Measurements from ENCODE around the gene NLRC5. TPM values are rescaled to one million over a fixed set of nuclear protein-coding genes. Genes with fewer than 3 reads are reported as not detected.
A peak's percentile ranks its signal among the peaks of the same experiment; 100 is the strongest.
"Not testable (repeated sequence)": the region's sequence is repeated elsewhere in the genome, so short reads cannot be mapped to it uniquely, and the experiment has no call there.

Gene NLRC5
- total RNA-seq, 1 experiment from 2014 or later: 29.4 TPM

DNA sequence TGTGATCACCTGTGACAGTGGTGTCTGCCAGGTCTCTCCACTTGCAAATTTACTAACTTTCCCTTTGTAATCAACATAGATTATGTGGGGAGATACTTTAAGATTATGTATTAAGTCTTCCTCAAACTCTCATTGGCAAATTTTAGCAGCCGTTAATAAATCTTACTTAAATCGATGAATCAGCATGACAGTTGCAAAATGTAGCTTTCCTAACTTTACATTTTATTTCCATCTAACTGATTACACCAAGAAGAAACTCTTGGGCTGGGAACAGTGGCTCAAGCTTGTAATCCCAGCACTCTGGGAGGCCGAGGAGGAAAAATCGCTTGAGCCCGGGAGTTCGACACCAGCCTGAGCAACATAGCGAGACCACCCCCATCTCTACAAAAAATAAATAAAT, 79.7 kb downstream of the NLRC5 start:
- no peaks in the 10 kb centered on the region for H3K9me3 ChIP-seq (replicated peaks)
- H3K4me3 ChIP-seq: no peak overlapping the region
- H3K36me3 ChIP-seq: peaks cover 20% of the 10 kb centered on the region
- no peak overlapping the region for H3K27ac ChIP-seq
- H3K27me3 ChIP-seq (replicated peaks): no peaks in the 10 kb centered on the region
- H3K4me1 ChIP-seq (replicated peaks): no peaks in the 10 kb centered on the region
- DNase-seq (ENCODE audit: low read depth in 1 of 2, low spot score in 2 of 2): no peak

DNA sequence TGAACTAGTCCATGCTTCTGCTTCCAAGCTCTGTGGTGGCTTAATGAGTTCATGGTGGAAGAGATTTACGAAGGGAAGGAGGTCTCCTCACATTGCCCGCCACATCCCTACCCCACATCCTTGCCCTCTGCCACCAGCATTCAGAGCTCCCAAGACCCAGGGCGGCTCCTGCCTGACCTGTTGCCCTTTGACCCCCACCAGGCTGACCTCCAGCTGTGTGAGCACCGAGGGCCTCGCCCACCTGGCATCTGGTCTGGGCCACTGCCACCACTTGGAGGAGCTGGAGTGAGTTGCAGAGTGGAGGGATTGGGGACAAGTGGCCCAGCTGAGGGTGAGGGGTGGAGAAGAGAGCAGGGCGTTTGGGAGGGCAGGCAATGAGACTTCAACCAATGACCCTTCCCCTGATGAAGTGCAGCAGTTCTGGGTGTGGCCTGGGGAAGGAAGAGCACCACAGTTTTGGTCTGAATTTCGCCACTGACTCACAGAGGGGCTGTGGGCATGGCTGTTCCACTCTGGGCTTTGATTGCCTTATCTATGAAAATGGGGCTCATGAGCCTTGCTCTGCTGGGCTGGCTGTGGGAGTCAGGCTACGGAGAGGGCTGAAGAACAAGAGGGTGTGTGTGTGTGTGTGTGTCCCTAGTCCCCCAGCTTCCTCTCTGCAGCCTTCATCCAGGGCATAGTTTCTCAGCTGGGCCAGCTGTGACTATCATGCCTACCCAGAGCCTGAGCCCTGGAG, 80.4 kb downstream of the NLRC5 start:
- Histone ChIP-seq H3K4me3 (no peak overlapping the region), H3K27me3 (replicated peaks) (no peaks in the 10 kb centered on the region), H3K4me1 (replicated peaks) (no peaks in the 10 kb centered on the region), H3K36me3 (peaks cover 26% of the 10 kb centered on the region), H3K9me3 (replicated peaks) (no peaks in the 10 kb centered on the region), H3K27ac (no peak overlapping the region)
- DNase-seq (ENCODE audit: low read depth in 1 of 2, low spot score in 2 of 2): no peak

DNA sequence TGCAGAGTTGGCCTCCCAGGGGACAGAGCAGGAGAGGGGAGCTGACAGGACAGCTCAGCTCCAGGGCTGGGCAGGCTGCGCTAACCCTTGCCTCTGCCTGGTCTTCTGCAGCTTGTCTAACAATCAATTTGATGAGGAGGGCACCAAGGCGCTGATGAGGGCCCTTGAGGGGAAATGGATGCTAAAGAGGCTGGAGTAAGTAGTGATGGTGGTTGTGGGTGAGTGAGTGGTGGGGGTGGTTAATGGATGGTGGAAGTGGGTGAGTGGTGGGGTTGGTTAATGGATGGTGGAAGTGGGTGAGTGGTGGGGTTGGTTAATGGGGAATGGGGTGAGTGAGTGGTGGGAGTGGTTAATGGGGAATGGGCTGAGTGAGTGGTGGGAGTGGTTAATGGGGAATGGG, 81.1 kb downstream of the NLRC5 start:
- Histone ChIP-seq H3K27ac (no peak overlapping the region), H3K36me3 (peaks cover 31% of the 10 kb centered on the region), H3K27me3 (replicated peaks) (no peaks in the 10 kb centered on the region), H3K9me3 (replicated peaks) (no peaks in the 10 kb centered on the region), H3K4me3 (no peak overlapping the region), H3K4me1 (replicated peaks) (peaks cover 5% of the 10 kb centered on the region)
- no peak for DNase-seq (ENCODE audit: low read depth in 1 of 2, low spot score in 2 of 2)

DNA sequence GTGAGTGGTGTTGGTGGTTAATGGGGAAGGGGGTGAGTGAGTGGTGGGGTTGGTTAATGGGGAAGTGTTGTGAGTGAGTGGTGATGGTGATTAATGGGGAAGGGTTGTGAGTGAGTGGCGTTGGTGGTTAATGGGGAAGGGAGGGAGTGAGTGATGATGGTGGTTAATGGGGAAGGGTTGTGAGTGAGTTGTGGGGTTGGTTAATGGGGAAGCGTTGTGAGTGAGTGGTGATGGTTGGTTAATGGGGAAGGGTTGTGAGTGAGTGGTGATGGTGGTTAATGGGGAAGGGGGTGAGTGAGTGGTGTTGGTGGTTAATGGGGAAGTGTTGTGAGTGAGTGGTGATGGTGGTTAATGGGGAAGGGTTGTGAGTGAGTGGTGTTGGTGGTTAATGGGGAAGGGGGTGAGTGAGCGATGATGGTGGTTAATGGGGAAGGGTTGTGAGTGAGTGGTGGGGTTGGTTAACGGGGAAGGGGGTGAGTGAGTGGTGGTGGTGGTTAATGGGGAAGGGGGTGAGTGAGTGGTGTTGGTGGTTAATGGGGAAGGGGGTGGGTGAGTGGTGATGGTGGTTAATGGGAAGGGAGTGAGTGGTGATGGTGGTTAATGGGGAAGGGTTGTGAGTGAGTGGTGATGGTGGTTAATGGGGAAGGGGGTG, 81.8 kb downstream of the NLRC5 start:
- peaks cover 13% of the 10 kb centered on the region for H3K4me1 ChIP-seq (replicated peaks)
- not testable (repeated sequence) for H3K4me3 ChIP-seq; H3K27ac ChIP-seq; DNase-seq (ENCODE audit: low read depth in 1 of 2, low spot score in 2 of 2); H3K27me3 ChIP-seq (replicated peaks); H3K9me3 ChIP-seq (replicated peaks)
- H3K36me3 ChIP-seq: peaks cover 35% of the 10 kb centered on the region

DNA sequence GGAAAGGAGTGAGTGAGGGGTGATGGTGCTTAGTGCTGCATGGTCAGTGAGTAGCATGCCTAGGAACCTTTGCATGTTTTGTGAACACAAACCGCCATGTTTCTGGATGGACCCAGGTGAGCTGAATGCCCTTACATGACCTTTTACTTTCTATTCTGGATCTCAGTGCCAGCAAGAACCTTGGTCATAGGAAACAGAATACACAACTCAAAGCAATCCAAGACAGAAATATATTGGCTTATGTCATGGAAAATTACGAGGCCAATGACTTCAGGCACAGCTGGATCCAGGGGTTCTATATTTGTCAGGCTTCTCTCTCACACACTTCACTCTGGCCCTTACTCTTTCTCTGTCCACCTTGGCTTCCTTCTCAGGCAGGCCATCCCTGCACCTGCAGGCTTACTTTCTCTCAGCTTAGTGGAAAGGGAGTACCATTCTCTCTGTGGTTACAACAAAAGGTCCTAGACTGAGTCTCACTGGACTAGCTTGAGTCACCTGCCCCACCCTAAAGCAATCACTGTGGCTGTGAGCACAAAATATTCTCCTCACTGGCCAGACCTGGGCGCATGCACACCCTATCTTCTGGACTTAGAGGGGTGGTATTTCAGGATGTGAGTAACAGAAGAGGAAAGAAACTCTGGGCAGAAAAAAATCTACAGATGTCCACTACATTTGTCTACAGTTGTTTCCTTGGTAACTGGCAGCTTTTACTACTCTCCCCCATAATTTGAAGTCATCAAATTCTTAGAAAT, 82.7 kb downstream of the NLRC5 start:
- no peaks in the 10 kb centered on the region for H3K27me3 ChIP-seq (replicated peaks)
- H3K4me3 ChIP-seq: no peak overlapping the region
- DNase-seq (ENCODE audit: low read depth in 1 of 2, low spot score in 2 of 2): no peak
- peaks cover 14% of the 10 kb centered on the region for H3K4me1 ChIP-seq (replicated peaks)
- no peak overlapping the region for H3K27ac ChIP-seq
- peaks cover 43% of the 10 kb centered on the region for H3K36me3 ChIP-seq
- no peaks in the 10 kb centered on the region for H3K9me3 ChIP-seq (replicated peaks)

DNA sequence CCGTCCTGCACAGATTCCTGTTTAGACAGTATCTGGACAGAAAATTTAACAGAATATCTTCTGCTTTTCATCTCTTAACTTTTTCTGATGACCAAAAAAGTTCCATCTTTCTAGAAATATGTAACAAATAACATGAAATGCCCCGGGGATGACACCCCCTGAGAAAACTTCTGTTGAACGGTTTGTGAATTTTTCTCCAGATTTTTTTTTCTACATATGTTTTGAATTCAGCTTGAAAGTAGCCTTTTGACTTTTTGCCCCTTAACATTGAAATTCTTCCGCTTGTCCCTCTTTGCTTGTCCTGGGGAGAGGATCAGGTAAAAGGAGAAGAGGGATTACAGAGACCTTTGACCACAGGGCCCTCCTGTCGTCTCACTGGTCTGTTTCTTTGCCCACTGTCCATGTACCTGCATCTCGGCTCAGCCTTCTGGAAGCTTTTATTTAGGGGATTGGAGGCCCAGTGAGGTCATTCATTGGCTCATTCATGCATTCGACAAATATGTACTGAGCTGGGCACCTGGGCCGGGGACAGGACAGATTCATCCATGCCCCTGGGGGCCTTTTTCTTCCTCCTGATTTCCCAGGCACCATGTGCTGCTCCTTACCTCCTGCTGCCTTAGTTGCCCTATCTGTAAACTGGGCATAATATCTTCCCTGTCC, 83.4 kb downstream of the NLRC5 start:
- H3K27me3 ChIP-seq (replicated peaks): no peaks in the 10 kb centered on the region
- H3K9me3 ChIP-seq (replicated peaks): no peaks in the 10 kb centered on the region
- no peak for DNase-seq (ENCODE audit: low read depth in 1 of 2, low spot score in 2 of 2)
- H3K4me1 ChIP-seq (replicated peaks): peaks cover 14% of the 10 kb centered on the region
- H3K4me3 ChIP-seq: no peak overlapping the region
- no peak overlapping the region for H3K27ac ChIP-seq
- peaks cover 48% of the 10 kb centered on the region for H3K36me3 ChIP-seq

DNA sequence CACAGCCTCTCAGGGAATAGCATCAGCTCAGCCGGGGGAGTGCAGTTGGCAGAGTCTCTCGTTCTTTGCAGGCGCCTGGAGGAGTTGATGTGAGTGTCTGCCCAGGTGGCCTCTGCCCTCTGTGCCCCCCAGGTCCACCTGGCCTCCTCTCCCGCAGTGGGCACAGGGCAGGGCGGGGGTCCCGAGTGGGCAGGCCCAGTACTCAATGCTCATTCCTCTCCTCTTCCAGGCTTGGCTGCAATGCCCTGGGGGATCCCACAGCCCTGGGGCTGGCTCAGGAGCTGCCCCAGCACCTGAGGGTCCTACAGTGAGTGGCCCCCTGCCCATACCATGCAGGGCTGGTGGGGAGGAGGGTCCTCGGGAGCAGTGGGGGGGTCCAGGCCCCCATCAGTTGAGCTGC, 88.4 kb downstream of the NLRC5 start:
- H3K36me3 ChIP-seq: peaks cover 57% of the 10 kb centered on the region
- H3K27me3 ChIP-seq (replicated peaks): no peaks in the 10 kb centered on the region
- no peak overlapping the region for H3K4me3 ChIP-seq
- no peak for DNase-seq (ENCODE audit: low read depth in 1 of 2, low spot score in 2 of 2)
- H3K9me3 ChIP-seq (replicated peaks): no peaks in the 10 kb centered on the region
- no peak overlapping the region for H3K27ac ChIP-seq
- peaks cover 14% of the 10 kb centered on the region for H3K4me1 ChIP-seq (replicated peaks)

DNA sequence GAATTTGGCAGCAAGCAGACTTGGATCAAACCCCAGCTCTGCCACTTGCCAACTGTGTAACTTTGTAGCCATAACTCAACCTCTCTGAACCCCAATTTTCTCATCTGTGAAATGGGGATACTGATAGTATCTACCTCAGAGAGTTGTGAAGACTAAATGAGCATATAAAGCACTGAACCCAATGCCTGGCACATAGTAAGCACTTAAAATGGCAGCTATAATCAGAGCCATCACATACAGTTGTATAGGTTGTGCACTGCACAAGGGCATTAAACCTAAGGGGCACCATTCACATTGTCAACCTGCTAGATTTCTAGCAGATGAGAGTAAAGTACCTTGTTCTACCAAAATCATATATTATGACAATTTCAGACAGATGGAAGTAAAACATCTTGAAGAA, 92.4 kb downstream of the NLRC5 start:
- H3K27me3 ChIP-seq (replicated peaks): no peaks in the 10 kb centered on the region
- no peaks in the 10 kb centered on the region for H3K4me1 ChIP-seq (replicated peaks)
- H3K4me3 ChIP-seq: no peak overlapping the region
- H3K36me3 ChIP-seq: peaks cover 27% of the 10 kb centered on the region
- no peaks in the 10 kb centered on the region for H3K9me3 ChIP-seq (replicated peaks)
- no peak for DNase-seq (ENCODE audit: low read depth in 1 of 2, low spot score in 2 of 2)
- H3K27ac ChIP-seq: no peak overlapping the region

DNA sequence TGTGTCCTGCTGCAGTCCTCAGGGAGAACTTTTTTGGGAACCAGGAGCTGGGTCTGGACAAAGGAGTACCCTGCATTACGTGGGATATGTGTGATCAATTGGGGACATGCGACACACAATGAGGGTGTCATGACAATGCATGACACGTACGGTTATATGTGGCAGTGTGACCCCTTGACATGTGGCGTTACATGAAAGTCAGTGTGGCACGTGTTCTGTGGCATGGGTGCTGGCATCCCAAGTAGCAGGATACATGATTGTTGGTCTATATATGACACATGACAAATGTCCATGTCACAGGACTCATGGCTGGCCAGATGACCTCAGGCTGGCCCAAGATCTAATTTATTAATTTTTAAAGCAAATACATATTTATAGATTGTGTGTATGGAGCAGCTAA, 93.3 kb downstream of the NLRC5 start:
- H3K4me3 ChIP-seq: no peak overlapping the region
- H3K27me3 ChIP-seq (replicated peaks): no peaks in the 10 kb centered on the region
- no peaks in the 10 kb centered on the region for H3K9me3 ChIP-seq (replicated peaks)
- no peak overlapping the region for H3K27ac ChIP-seq
- H3K4me1 ChIP-seq (replicated peaks): no peaks in the 10 kb centered on the region
- DNase-seq (ENCODE audit: low read depth in 1 of 2, low spot score in 2 of 2): no peak
- peaks cover 19% of the 10 kb centered on the region for H3K36me3 ChIP-seq

DNA sequence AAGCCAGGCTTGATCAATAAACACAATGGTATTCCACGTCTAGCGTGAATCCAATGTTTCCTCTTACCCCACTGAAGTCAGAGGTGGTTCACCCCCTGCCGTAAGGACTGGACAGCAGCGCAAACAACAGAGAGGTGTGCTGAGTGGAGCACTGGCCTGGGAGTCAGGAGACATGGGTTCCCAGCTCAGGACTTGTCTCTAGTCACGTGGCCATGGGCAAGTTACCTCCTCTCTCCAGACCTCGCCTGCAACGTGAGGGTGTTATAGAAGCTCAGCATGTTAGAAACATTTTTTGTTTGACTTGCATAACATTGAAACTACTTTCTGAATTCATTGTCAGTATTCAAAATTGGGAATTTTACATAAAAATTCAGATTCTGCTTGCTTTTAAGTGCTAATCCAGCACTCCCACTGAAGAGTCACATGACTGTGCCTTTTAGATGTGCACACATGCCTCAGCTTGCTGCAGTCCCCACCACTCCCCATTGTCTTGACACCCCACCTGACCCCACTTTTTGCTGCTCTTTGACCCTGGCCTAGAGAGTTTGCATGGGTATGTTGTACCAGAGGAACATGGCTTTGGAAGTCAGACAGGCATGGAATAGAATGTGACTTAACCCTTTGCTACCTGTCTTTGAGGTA, 94.2 kb downstream of the NLRC5 start:
- Histone ChIP-seq H3K36me3 (peaks cover 18% of the 10 kb centered on the region; the same call in 1 of the 2 replicates), H3K9me3 (replicated peaks) (no peaks in the 10 kb centered on the region), H3K4me1 (replicated peaks) (no peaks in the 10 kb centered on the region), H3K27ac (no peak overlapping the region), H3K27me3 (replicated peaks) (no peaks in the 10 kb centered on the region), H3K4me3 (no peak overlapping the region)
- no peak for DNase-seq (ENCODE audit: low read depth in 1 of 2, low spot score in 2 of 2)

DNA sequence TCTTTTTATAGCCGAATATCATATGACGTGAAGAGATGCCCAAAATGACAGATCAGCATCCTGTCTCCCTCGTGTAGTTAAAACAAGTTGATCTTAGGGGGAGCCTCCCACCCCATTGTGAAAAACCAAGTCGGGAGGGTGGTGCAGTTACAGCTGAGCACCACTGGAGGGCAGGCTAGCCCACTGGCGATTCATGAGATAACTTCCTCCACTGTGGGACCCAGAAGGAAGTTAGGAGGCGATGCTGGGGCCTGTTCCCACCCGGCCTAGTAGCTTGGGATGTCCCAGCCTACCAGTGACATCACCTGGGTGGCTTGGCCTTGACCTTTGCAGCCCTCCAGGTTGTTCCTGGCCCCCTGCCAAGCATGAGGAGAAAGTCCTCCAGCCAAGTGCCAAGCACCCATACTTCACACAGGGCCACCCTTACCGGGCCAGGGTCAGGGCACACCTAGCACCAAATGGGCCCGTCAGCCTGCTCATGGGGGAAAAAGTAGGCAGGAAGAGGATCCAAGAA, 95.0 kb downstream of the NLRC5 start:
- Histone ChIP-seq H3K9me3 (replicated peaks) (no peaks in the 10 kb centered on the region), H3K27ac (no peak overlapping the region), H3K36me3 (peaks cover 15% of the 10 kb centered on the region; the same call in 1 of the 2 replicates), H3K4me3 (no peak overlapping the region), H3K4me1 (replicated peaks) (no peaks in the 10 kb centered on the region), H3K27me3 (replicated peaks) (no peaks in the 10 kb centered on the region)
- DNase-seq (ENCODE audit: low read depth in 1 of 2, low spot score in 2 of 2): peak; percentile 66 to 78

DNA sequence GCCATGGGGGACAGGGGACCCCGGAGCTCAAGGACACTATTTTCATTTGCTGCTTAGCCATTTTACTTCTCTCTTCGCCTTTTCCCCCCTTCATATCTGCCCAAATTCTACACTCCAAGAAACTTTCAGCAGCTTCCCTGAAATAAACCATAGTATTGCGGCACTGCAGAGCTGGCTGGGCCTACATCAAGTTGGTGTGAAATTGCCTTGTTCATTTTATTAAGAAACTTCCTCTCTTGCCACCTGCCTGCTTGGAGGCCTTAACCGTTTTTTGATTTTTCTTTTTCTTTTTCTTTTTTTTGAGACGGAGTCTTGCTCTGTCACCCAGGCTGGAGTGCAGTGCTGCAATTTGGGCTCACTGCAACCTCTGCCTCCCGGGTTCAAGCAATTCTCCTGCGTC, 95.6 kb downstream of the NLRC5 start:
- no peaks in the 10 kb centered on the region for H3K9me3 ChIP-seq (replicated peaks)
- no peak overlapping the region for H3K27ac ChIP-seq
- H3K36me3 ChIP-seq: peaks cover 9% of the 10 kb centered on the region; the same call in 1 of the 2 replicates
- H3K4me1 ChIP-seq (replicated peaks): no peaks in the 10 kb centered on the region
- no peaks in the 10 kb centered on the region for H3K27me3 ChIP-seq (replicated peaks)
- H3K4me3 ChIP-seq: no peak overlapping the region
- no peak for DNase-seq (ENCODE audit: low read depth in 1 of 2, low spot score in 2 of 2)

DNA sequence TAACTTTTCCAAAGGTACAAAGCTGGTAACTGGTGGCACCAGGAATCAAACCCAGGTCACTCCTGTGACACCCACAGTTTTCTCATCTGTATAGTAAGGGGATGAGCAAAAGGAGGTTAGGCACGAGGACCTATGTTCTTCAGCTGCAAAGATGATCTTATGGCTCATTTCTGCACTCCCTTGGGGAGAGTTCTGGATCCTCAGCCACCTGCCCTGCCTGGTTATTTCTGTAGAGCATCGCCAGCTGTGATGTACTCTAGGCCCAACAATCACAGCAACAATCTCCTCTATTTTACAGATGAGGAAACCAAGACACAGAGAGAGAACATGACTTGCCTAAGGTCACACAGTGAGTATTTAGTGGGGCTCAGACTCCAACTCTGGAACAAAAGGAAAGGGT, 97.6 kb downstream of the NLRC5 start:
- DNase-seq (ENCODE audit: low read depth in 1 of 2, low spot score in 2 of 2): no peak
- no peaks in the 10 kb centered on the region for H3K27me3 ChIP-seq (replicated peaks)
- no peaks in the 10 kb centered on the region; the same call in 1 of the 2 replicates for H3K36me3 ChIP-seq
- H3K4me3 ChIP-seq: no peak overlapping the region
- peaks cover 9% of the 10 kb centered on the region for H3K4me1 ChIP-seq (replicated peaks)
- no peaks in the 10 kb centered on the region for H3K9me3 ChIP-seq (replicated peaks)
- H3K27ac ChIP-seq: no peak overlapping the region
